ENCODE measurements around the gene NEUROD2. TPM values are rescaled to one million over a fixed set of nuclear protein-coding genes. Genes with fewer than 3 reads are reported as not detected.

The NEUROD2 gene
- polyA plus RNA-seq, 3 donors from 2014 or later = not detected

DNA sequence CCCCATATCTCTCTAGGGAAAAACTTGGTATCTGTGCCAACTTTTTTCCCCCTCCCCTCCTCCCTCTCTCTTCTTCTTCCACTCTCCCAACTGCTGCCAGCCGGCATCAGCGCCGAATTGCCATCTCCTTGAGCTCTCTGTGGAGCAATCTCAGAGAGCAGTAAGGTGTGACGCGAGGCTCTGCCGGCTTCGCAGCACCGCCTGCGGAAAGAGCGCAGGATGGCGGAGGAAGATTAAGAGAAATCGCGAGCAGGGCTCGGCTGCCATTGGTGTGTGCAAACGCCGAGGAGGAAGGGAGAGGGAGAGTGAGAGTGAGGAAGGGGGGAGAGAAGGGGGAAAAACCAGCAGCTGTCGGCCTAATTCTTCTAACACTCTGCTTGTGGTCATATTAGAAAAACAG is 44.2 kb downstream of the NEUROD2 start:
- no peak for DNase-seq
- Mint-ChIP-seq H3K27ac (no peak overlapping the region), H3K36me3 (peaks cover 28 to 38% (median 29%) of the 10 kb centered on the region in 3 donors), H3K4me1 (peaks cover 0 to 3% of the 10 kb centered on the region in 2 donors), H3K4me3 (peak overlapping the region in 1 of 5 donors; percentile 65), H3K9me3 (no peaks in the 10 kb centered on the region), H3K27me3 (ENCODE audit: low read depth in 3 of 3) (peaks cover 0 to 2% (median 0%) of the 10 kb centered on the region in 3 donors)

DNA sequence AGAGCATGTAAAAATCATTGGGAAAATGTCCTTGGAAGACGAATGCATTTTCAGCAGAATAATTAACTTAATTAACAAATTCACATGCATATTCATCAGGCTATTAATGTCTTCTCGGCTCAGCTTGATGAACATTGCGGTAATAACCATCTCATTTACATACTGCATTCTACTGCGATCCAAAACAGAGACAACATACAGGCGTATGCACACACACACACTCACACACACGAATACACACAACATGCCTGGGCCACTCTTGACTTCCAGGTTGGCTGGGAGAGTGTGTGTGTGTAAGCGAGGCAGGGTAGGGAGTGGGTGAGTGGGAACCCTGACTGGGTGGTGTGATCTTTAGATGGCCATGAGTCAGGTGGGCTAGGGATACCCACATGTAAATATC is 44.7 kb downstream of the NEUROD2 start:
- Mint-ChIP-seq H3K27ac (no peak overlapping the region), H3K36me3 (peaks cover 24 to 37% (median 24%) of the 10 kb centered on the region in 3 donors), H3K27me3 (ENCODE audit: low read depth in 3 of 3) (peaks cover 0 to 2% (median 0%) of the 10 kb centered on the region in 3 donors), H3K4me3 (no peak overlapping the region), H3K4me1 (peaks cover 0 to 3% of the 10 kb centered on the region in 2 donors), H3K9me3 (no peaks in the 10 kb centered on the region)
- DNase-seq = no peak

DNA sequence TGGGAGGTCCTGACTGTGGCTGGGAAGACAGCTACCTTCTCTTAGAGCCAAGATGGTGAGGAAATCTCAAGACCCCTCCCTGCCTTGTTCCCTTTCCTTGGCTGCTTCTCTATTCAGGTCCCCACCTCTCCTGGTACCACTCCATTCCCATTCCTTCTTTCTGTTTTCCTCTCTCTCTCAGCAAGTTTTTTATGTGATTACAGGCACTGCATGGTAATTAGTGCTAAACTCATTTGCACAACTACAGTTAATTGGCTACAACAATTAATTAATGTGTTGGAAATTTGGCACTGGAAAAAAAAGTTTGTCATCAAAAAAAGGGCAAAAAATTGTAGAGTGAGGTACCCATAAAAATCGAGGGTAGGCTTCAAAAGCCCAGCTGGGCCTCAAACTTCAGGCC is 45.3 kb downstream of the NEUROD2 start:
- Mint-ChIP-seq H3K4me3 (no peak overlapping the region), H3K27ac (no peak overlapping the region), H3K27me3 (ENCODE audit: low read depth in 3 of 3) (peaks cover 0 to 2% (median 1%) of the 10 kb centered on the region in 3 donors), H3K9me3 (no peaks in the 10 kb centered on the region), H3K36me3 (peaks cover 27 to 35% (median 28%) of the 10 kb centered on the region in 3 donors), H3K4me1 (peaks cover 0 to 3% of the 10 kb centered on the region in 2 donors)
- no peak for DNase-seq

DNA sequence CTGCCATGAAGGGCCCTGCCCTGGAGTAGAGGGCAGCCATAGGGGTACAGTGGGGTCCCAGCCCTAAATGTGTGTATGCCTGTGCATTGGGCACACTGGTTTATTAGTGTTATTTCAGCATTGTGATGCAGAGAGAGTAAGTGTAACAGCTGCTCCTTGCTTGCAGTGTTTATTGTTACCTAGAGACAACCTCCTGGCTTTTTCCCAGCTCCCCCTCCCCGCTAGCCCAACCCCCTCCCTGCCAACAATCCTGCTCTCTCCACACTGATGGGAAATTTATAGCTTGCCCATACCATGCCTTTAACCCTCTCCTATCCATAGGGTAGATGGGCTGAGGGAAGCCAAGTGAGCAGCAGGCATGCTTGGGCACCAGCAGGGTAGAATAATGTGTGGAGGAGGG is 51.3 kb downstream of the NEUROD2 start:
- Mint-ChIP-seq H3K36me3 (peaks cover 22 to 42% (median 37%) of the 10 kb centered on the region in 3 donors), H3K4me3 (no peak overlapping the region), H3K4me1 (no peaks in the 10 kb centered on the region), H3K9me3 (no peaks in the 10 kb centered on the region), H3K27me3 (ENCODE audit: low read depth in 3 of 3) (peaks cover 0 to 1% (median 0%) of the 10 kb centered on the region in 3 donors), H3K27ac (no peak overlapping the region)
- no peak for DNase-seq

DNA sequence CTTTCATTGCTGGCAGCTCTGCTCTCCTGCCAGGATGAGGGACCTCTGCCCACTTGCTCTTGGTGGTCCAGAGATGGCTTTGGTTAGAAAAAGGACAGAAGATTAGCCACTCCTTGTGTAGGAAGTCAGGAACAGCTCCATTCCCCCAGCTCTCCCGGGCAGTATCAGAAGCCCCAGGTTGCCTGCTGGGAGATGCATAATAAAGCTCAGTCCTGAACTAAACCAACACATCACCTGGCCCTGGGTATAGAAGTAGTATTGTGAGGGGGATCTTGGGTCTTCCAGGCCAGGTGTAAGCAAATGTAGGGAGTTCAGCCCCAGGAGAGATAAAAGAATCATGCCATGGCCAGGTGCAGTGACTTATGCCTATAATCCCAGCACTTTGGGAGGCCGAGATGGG is 52.4 kb downstream of the NEUROD2 start:
- Mint-ChIP-seq H3K27ac (no peak overlapping the region), H3K36me3 (peaks cover 20 to 48% (median 37%) of the 10 kb centered on the region in 3 donors), H3K9me3 (no peaks in the 10 kb centered on the region), H3K4me3 (no peak overlapping the region), H3K27me3 (ENCODE audit: low read depth in 3 of 3) (peaks cover 0 to 1% (median 0%) of the 10 kb centered on the region in 3 donors), H3K4me1 (no peaks in the 10 kb centered on the region)
- no peak for DNase-seq

Other genes with a start within 250 kb of the NEUROD2 start
- 1 to 10 TPM in 2 of 3 donors, under 1 TPM in 1; 0.55 to 4.9 (median 2.4) TPM for gene FBXL20, start 206.3 kb downstream of the NEUROD2 start, polyA plus RNA-seq
- gene MED1, start 156.7 kb downstream of the NEUROD2 start, polyA plus RNA-seq = 10 to 100 TPM in 2 of 3 donors, 1 to 10 TPM in 1; 8.6 to 27.2 (median 12.0) TPM
- gene CDK12, start 146.4 kb downstream of the NEUROD2 start, polyA plus RNA-seq = 1 to 10 TPM in 2 of 3 donors, under 1 TPM in 1; 0.12 to 5.9 (median 1.7) TPM
- gene PPP1R1B, start 19.0 kb upstream of the NEUROD2 start, polyA plus RNA-seq = not detected
- 10 to 100 TPM; 45.1 to 88.6 (median 78.5) TPM for gene STARD3, start 29.2 kb upstream of the NEUROD2 start, polyA plus RNA-seq
- gene TCAP, start 57.4 kb upstream of the NEUROD2 start, polyA plus RNA-seq = not detected
- 1 to 10 TPM in 2 of 3 donors, not detected in 1; 1.4 to 1.6 TPM for gene PNMT, start 60.5 kb upstream of the NEUROD2 start, polyA plus RNA-seq
- 10 to 100 TPM; 24.0 to 47.1 (median 37.8) TPM for gene PGAP3, start 80.1 kb upstream of the NEUROD2 start, polyA plus RNA-seq
- 10 to 100 TPM; 14.5 to 49.2 (median 25.2) TPM for gene ERBB2, start 92.1 kb upstream of the NEUROD2 start, polyA plus RNA-seq
- gene MIEN1, start 122.6 kb upstream of the NEUROD2 start, polyA plus RNA-seq = 100 to 1,000 TPM; 181 to 197 (median 181) TPM
- gene GRB7, start 130.0 kb upstream of the NEUROD2 start, polyA plus RNA-seq = not detected

Data from immature natural killer cell (primary cell).